Activated CD4-positive, alpha-beta memory T cell treated with anti-CD3 and anti-CD28 coated beads, Interleukin-2, amount 10 ng/mL, durations not matched to agents 7 days and 5 days (primary cell): ENCODE data around the gene GGT1. TPM values are rescaled to one million over a fixed set of nuclear protein-coding genes. Genes with fewer than 3 reads are reported as not detected.
"Not testable (repeated sequence)": the region's sequence is repeated elsewhere in the genome, so short reads cannot be mapped to it uniquely, and the experiment has no call there.

Experiments
- CTCF ChIA-PET: fragments of 350-600 bp; sonication (Branson Sonifier 250); formaldehyde crosslinking; loops from one replicate; lab custom pipeline; 2021; ENCODE audit warnings: antibody characterized with exemption, inconsistent platforms; lab: Charles Lee
- POLR2A ChIA-PET: fragments of 350-600 bp; sonication (Branson Sonifier 250); formaldehyde crosslinking; loops from one replicate; lab custom pipeline; 2021; ENCODE audit warnings: antibody characterized with exemption; lab: Charles Lee
- DNase-seq: peaks from one replicate; pipeline ENCODE4 v3.0.0-alpha.2; 2020
- H3K27ac Mint-ChIP-seq: one replicate; pipeline ENCODE4 v1.8.0; 2021; ENCODE audit warnings: mild to moderate bottlenecking, mixed read lengths
- H3K27me3 Mint-ChIP-seq: one replicate; pipeline ENCODE4 v1.8.0; 2021; ENCODE audit warnings: mixed read lengths
- H3K36me3 Mint-ChIP-seq: one replicate; pipeline ENCODE4 v1.8.0; 2021; ENCODE audit warnings: low read depth, mixed read lengths
- H3K4me1 Mint-ChIP-seq: one replicate; pipeline ENCODE4 v1.8.0; 2021; ENCODE audit warnings: mixed read lengths
- H3K4me3 Mint-ChIP-seq: one replicate; pipeline ENCODE4 v1.8.0; 2021; ENCODE audit warnings: mild to moderate bottlenecking, mixed read lengths
- H3K9me3 Mint-ChIP-seq: one replicate; pipeline ENCODE4 v1.8.0; 2021; ENCODE audit warnings: mixed read lengths
- total RNA-seq, 2 experiments: library from RNA; stranded (reverse); gene quantifications; one replicate each; pipeline ENCODE4 v1.2.3, GENCODE V29; 2021

GGT1 gene
- total RNA-seq, 2 experiments from 2014 or later, result 64.6 to 68.4 TPM

GRCh38 chr22:24594569-24595120, 8.3 kb upstream of the GGT1 start:
- Mint-ChIP-seq H3K36me3 (no peaks in the 10 kb centered on the region), H3K9me3 (no peaks in the 10 kb centered on the region), H3K4me3 (no peak overlapping the region), H3K4me1 (peaks cover 11% of the 10 kb centered on the region), H3K27me3 (peaks cover 4% of the 10 kb centered on the region), H3K27ac (no peak overlapping the region)
- ChIA-PET CTCF (interaction anchor here (1.2 kb wide), 1 partner anchor 39 kb away, joined by 3 read pairs; the partner anchor contains the start of gene GUCD1), POLR2A (no interaction called here)
- DNase-seq, result no peak

- DNase-seq, result no peak
- ChIA-PET CTCF (interaction anchor here (1.2 kb wide), 1 partner anchor 40 kb away, joined by 3 read pairs; the partner anchor contains the start of gene GUCD1), POLR2A (no interaction called here)
- peaks cover 13% of the 10 kb centered on the region for H3K4me1 Mint-ChIP-seq
- no peak overlapping the region for H3K4me3 Mint-ChIP-seq
- peaks cover 4% of the 10 kb centered on the region for H3K27me3 Mint-ChIP-seq
- no peaks in the 10 kb centered on the region for H3K9me3 Mint-ChIP-seq
- H3K27ac Mint-ChIP-seq, result no peak overlapping the region
- H3K36me3 Mint-ChIP-seq, result no peaks in the 10 kb centered on the region
Observed at GRCh38 chr22:24595228-24595627, 7.8 kb upstream of the GGT1 start.

- ChIA-PET CTCF (interaction anchor here (1.2 kb wide), 1 partner anchor 41 kb away, joined by 3 read pairs; the partner anchor contains the start of gene GUCD1), POLR2A (no interaction called here)
- Mint-ChIP-seq H3K36me3 (no peaks in the 10 kb centered on the region), H3K27me3 (peaks cover 4% of the 10 kb centered on the region), H3K4me3 (no peak overlapping the region), H3K4me1 (peaks cover 17% of the 10 kb centered on the region), H3K27ac (no peak overlapping the region), H3K9me3 (no peaks in the 10 kb centered on the region)
- DNase-seq, result no peak
Observed at GRCh38 chr22:24595863-24596262, 7.1 kb upstream of the GGT1 start.

GRCh38 chr22:24597076-24597475, 5.9 kb upstream of the GGT1 start:
- DNase-seq, CTCF ChIA-PET, H3K4me3 Mint-ChIP-seq, POLR2A ChIA-PET, H3K27me3 Mint-ChIP-seq, H3K9me3 Mint-ChIP-seq, H3K36me3 Mint-ChIP-seq, H3K27ac Mint-ChIP-seq: not testable (repeated sequence)
- H3K4me1 Mint-ChIP-seq, result peaks cover 28% of the 10 kb centered on the region

- Mint-ChIP-seq H3K4me1 (peaks cover 43% of the 10 kb centered on the region), H3K27me3 (no peaks in the 10 kb centered on the region), H3K9me3 (no peaks in the 10 kb centered on the region), H3K36me3 (no peaks in the 10 kb centered on the region), H3K27ac (no peak overlapping the region), H3K4me3 (no peak overlapping the region)
- ChIA-PET POLR2A (interaction anchor here (2.3 kb wide), 1 partner anchor 44 kb away, joined by 6 read pairs; the partner anchor contains the start of gene GUCD1), CTCF (no interaction called here)
- no peak for DNase-seq
Observed at GRCh38 chr22:24599514-24599913, 3.5 kb upstream of the GGT1 start.

- POLR2A ChIA-PET, result interaction anchor here (2.3 kb wide), 1 partner anchor 45 kb away, joined by 6 read pairs; the partner anchor contains the start of gene GUCD1
- H3K9me3 Mint-ChIP-seq, H3K27ac Mint-ChIP-seq, H3K27me3 Mint-ChIP-seq, CTCF ChIA-PET, H3K4me3 Mint-ChIP-seq, H3K36me3 Mint-ChIP-seq, DNase-seq: not testable (repeated sequence)
- peaks cover 46% of the 10 kb centered on the region for H3K4me1 Mint-ChIP-seq
Observed at GRCh38 chr22:24599958-24600715, 2.9 kb upstream of the GGT1 start.

- H3K9me3 Mint-ChIP-seq, result no peaks in the 10 kb centered on the region
- H3K4me1 Mint-ChIP-seq, result peaks cover 50% of the 10 kb centered on the region
- no peaks in the 10 kb centered on the region for H3K27me3 Mint-ChIP-seq
- H3K36me3 Mint-ChIP-seq, result no peaks in the 10 kb centered on the region
- H3K4me3 Mint-ChIP-seq, result no peak overlapping the region
- ChIA-PET POLR2A (interaction anchor here (0.7 to 2.3 kb wide), 3 partner anchors 9 to 48 kb away, joined by 4 to 6 read pairs (median 5); partner anchors contain the start of genes GUCD1 and LRRC75B), CTCF (interaction anchor here (0.5 kb wide), 1 partner anchor 455 kb away, joined by 3 read pairs; no protein-coding TSS in a partner anchor)
- peak overlapping the region; percentile 63 for H3K27ac Mint-ChIP-seq
- DNase-seq, result peak; percentile 63
Observed at GRCh38 chr22:24601217-24602104, 1.5 kb upstream of the GGT1 start.

- H3K27ac Mint-ChIP-seq, result peak overlapping the region; percentile 16
- POLR2A ChIA-PET, result interaction anchor here (0.7 to 1.5 kb wide), 2 partner anchors 9 to 49 kb away, joined by 4 to 5 read pairs; partner anchors contain the start of gene LRRC75B
- H3K27me3 Mint-ChIP-seq, H3K4me3 Mint-ChIP-seq, H3K9me3 Mint-ChIP-seq, DNase-seq, H3K36me3 Mint-ChIP-seq, CTCF ChIA-PET: not testable (repeated sequence)
- peaks cover 51% of the 10 kb centered on the region for H3K4me1 Mint-ChIP-seq
Observed at GRCh38 chr22:24602105-24602749, 766 bp upstream of the GGT1 start.

GRCh38 chr22:24603770-24604629, 1.0 kb downstream of the GGT1 start:
- Mint-ChIP-seq H3K27ac (peak overlapping the region; percentile 86), H3K4me1 (peaks cover 66% of the 10 kb centered on the region), H3K4me3 (peak overlapping the region; percentile 57)
- H3K36me3 Mint-ChIP-seq, CTCF ChIA-PET, H3K27me3 Mint-ChIP-seq, H3K9me3 Mint-ChIP-seq: not testable (repeated sequence)
- POLR2A ChIA-PET, result interaction anchor here (1.0 kb wide), 1 partner anchor 49 kb away, joined by 3 read pairs; the partner anchor contains the start of gene GUCD1
- DNase-seq, result peak; percentile 43

- H3K36me3 Mint-ChIP-seq, H3K9me3 Mint-ChIP-seq, H3K4me3 Mint-ChIP-seq, CTCF ChIA-PET, POLR2A ChIA-PET, H3K27me3 Mint-ChIP-seq, DNase-seq: not testable (repeated sequence)
- Mint-ChIP-seq H3K27ac (peak overlapping the region; percentile 63), H3K4me1 (peaks cover 55% of the 10 kb centered on the region)
Observed at GRCh38 chr22:24606340-24606739, 3.3 kb downstream of the GGT1 start.

- Mint-ChIP-seq H3K4me3 (peak overlapping the region; percentile 97), H3K27ac (peak overlapping the region; percentile 97), H3K4me1 (peaks cover 43% of the 10 kb centered on the region)
- not testable (repeated sequence) for H3K36me3 Mint-ChIP-seq, H3K9me3 Mint-ChIP-seq, H3K27me3 Mint-ChIP-seq
- peak; percentile 79 for DNase-seq
- POLR2A ChIA-PET, result interaction anchor here (0.7 to 1.0 kb wide), 2 partner anchors 48 to 53 kb away, joined by 4 read pairs; partner anchors contain the start of gene GUCD1
- CTCF ChIA-PET, result interaction anchor here (0.6 kb wide), 1 partner anchor 11 kb away, joined by 3 read pairs; no protein-coding TSS in a partner anchor
Observed at GRCh38 chr22:24607429-24607983, 4.5 kb downstream of the GGT1 start.
